Prostate gland (tissue), 2 donors: ENCODE data around the gene ILKAP. TPM values are rescaled to one million over a fixed set of nuclear protein-coding genes. Genes with fewer than 3 reads are reported as not detected.

Experiments used
- DNase-seq: peaks from one replicate; pipeline ENCODE4 v3.0.0-alpha.2; 2019; ENCODE audit warnings: low spot score
- H3K27ac ChIP-seq, 2 donors: fragments of 200-600 bp; sonication (generic); 2 replicates each; pipeline ENCODE4 v1.5.1; 2017 to 2019
- H3K27me3 ChIP-seq: fragments of 200-600 bp; sonication (generic); replicated peaks from 2 replicates; pipeline ENCODE4 v1.5.1; 2019; ENCODE audit not compliant: insufficient read depth
- H3K36me3 ChIP-seq, 2 donors: fragments of 200-600 bp; sonication (generic); 1 replicate in 1 of 2; 2 replicates in 1 of 2; pipeline versions ENCODE4 v1.5.1 to v1.8.1; 2017 to 2019
- H3K4me1 ChIP-seq: fragments of 200-600 bp; sonication (generic); replicated peaks from 2 replicates; pipeline ENCODE4 v1.5.1; 2019
- H3K4me3 ChIP-seq, 2 donors: fragments of 200-600 bp; sonication (generic); 2 replicates each; pipeline ENCODE4 v1.5.1; 2017 to 2019
- H3K9me3 ChIP-seq: fragments of 200-600 bp; sonication (generic); 2 replicates; pipeline ENCODE4 v1.5.1; 2017
- POLR2A ChIP-seq: fragments of 450-650 bp; IDR thresholded peaks from one replicate; pipeline ENCODE4 v1.6.1; 2016; ENCODE audit warnings: antibody characterized with exemption, mild to moderate bottlenecking
- POLR2AphosphoS5 ChIP-seq: sonication (generic); formaldehyde crosslinking; IDR thresholded peaks from one replicate; pipeline ENCODE4 v1.6.1; 2017; ENCODE audit warnings: antibody characterized with exemption
- WGBS: methylation state at CpG from one replicate; pipeline ENCODE4 v1.1.5; 2018; 5-methylcytosine and 5-hydroxymethylcytosine counted together
- intact Hi-C: fragments of 100-400 bp; cut with DNase I; formaldehyde crosslinking; loops from one replicate; pipeline ENCODE4 v1.14.2; 2022
- total RNA-seq, 2 donors: library from RNA; depleted of rRNA; stranded (reverse); fragments of >200 nt; gene quantifications; one replicate each; pipeline ENCODE4 v1.1.0, GENCODE V29; 2016
- TF ChIP-seq, protein P1 (sequence below), 4 experiments: fragments of 200-600 bp in 2 of 4; fragments of 450-650 bp in 2 of 4; sonication (generic) in 2 of 4; IDR thresholded peaks; 1 replicate in 3 of 4; 2 replicates in 1 of 4; pipeline ENCODE4 v1.5.1; 2016 to 2019; ENCODE audit warnings: antibody characterized with exemption in 4 of 4, mild to moderate bottlenecking in 2 of 4, moderate library complexity in 2 of 4

The ILKAP gene
- total RNA-seq, 2 donors from 2014 or later, result 33.6 to 41.8 TPM

DNA sequence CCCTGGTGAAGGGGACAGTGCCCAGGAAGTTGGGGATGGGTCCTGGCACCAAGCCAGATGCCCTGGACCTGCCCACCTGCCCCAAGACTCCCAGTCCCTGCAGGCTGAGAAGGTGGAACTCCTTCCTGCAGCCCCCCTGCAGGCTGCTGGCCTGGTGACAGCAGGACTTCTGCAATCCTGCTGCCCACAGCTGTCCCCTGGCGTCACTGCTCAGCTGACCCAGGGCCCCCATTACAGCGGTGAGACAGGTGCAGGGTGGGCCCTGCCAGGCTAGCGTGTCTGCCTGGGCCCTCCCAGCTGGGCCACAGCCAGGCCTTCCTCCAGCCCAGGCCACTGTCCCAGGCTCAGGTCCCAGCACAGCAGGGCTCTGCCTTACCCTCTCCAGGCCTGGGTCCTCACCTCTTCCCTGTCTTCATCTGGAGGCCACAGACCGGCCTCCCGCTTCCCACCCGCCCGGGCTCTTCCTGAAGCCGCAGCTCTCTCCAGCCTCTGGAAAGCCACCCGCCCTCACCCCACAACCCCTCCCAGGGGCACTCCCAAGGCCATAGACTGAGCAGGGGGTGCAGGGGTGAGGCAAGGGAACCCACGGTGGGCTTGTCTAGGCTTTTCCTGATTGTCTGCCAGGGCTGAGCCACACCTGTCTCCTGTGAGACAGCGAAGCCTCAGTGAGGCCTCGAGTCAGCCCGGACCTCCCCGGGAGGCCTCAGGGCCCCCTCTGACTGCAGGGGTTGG, 53.5 kb downstream of the ILKAP start:
- no peaks in the 10 kb centered on the region for H3K9me3 ChIP-seq
- WGBS, result 80% methylated on average over 14 of the region's 14 CpGs
- no peaks in the 10 kb centered on the region for H3K4me1 ChIP-seq
- H3K4me3 ChIP-seq, result no peak overlapping the region
- intact Hi-C loops, result no loop called here
- no peak for DNase-seq
- no peaks in the 10 kb centered on the region for H3K27me3 ChIP-seq
- no peak overlapping the region for H3K27ac ChIP-seq
- TF ChIP-seq, protein P1, sequence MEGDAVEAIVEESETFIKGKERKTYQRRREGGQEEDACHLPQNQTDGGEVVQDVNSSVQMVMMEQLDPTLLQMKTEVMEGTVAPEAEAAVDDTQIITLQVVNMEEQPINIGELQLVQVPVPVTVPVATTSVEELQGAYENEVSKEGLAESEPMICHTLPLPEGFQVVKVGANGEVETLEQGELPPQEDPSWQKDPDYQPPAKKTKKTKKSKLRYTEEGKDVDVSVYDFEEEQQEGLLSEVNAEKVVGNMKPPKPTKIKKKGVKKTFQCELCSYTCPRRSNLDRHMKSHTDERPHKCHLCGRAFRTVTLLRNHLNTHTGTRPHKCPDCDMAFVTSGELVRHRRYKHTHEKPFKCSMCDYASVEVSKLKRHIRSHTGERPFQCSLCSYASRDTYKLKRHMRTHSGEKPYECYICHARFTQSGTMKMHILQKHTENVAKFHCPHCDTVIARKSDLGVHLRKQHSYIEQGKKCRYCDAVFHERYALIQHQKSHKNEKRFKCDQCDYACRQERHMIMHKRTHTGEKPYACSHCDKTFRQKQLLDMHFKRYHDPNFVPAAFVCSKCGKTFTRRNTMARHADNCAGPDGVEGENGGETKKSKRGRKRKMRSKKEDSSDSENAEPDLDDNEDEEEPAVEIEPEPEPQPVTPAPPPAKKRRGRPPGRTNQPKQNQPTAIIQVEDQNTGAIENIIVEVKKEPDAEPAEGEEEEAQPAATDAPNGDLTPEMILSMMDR (IDR thresholded peaks at IDR 0.05), result no peak
- TF ChIP-seq POLR2AphosphoS5 (no peak), POLR2A (no peak)
- H3K36me3 ChIP-seq, result no peaks in the 10 kb centered on the region

DNA sequence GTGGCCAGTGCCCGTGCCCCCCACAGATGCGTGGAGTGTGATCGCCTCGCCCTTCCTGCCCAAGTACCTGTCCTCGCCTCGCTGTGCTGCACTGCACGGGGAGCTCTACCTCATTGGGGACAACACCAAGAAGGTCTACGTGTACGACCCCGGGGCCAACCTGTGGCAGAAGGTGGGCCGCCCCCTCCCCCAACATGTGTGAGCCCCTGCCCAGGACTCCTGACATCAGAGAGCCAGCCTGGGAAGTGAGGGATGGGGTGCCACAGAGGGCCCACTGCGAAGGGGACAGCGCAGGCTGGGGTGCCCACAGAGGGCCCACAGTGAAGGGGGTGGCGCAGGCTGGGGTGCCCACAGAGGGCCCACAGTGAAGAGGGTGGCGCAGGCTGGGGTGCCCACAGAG, 54.5 kb downstream of the ILKAP start:
- 91% methylated on average over 12 of the region's 15 CpGs for WGBS
- intact Hi-C loops, result no loop called here

DNA sequence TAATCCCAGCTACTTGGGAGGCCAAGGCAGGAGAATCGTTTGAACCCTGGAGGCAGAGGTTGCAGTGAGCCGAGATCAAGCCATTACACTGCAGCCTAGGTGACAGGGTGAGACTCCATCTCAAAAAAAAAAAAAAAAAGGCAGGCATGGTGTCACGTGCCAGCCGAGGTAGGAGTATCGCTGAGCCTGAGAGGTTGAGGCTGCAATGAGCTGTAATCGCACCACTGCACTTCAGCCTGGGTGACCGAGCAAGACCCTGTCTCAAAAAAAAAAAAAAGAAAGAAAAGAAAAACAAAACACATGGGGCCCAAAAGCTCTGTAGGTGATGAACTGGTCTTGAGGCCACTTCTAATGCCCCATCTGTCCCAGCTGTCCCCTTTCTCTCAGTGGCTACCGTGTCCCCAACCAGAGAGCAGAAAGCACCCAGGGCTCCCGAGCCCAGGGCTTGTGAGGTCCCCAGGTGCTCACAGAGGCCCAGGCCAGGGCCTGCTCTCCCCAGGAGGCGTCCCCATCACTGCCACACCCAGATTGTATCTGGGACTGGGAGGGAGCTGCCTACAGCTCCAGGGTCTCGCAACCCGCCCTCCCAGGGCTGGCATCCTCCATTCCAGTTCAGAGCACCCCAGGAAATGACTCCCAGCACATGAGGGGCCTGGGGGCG, 56.5 kb downstream of the ILKAP start:
- no peak for DNase-seq
- Histone ChIP-seq H3K9me3 (no peaks in the 10 kb centered on the region), H3K27ac (no peak overlapping the region), H3K36me3 (no peaks in the 10 kb centered on the region), H3K4me3 (no peak overlapping the region), H3K4me1 (no peaks in the 10 kb centered on the region), H3K27me3 (no peaks in the 10 kb centered on the region)
- no peak for TF ChIP-seq POLR2AphosphoS5
- TF ChIP-seq, protein P1 (IDR thresholded peaks at IDR 0.05), result no peak
- intact Hi-C loops, result no loop called here
- WGBS, result 88% methylated on average over 13 of the region's 13 CpGs

More for the DNA sequence above, 54.5 kb downstream of the ILKAP start:
- no peak overlapping the region for H3K27ac ChIP-seq
- DNase-seq, result no peak
- H3K4me1 ChIP-seq, result no peaks in the 10 kb centered on the region
- no peaks in the 10 kb centered on the region for H3K27me3 ChIP-seq
- no peaks in the 10 kb centered on the region for H3K9me3 ChIP-seq
- no peak for TF ChIP-seq POLR2A
- no peak for TF ChIP-seq POLR2AphosphoS5
- TF ChIP-seq, protein P1 (IDR thresholded peaks at IDR 0.05), result no peak
- H3K4me3 ChIP-seq, result no peak overlapping the region
- H3K36me3 ChIP-seq, result no peaks in the 10 kb centered on the region

DNA sequence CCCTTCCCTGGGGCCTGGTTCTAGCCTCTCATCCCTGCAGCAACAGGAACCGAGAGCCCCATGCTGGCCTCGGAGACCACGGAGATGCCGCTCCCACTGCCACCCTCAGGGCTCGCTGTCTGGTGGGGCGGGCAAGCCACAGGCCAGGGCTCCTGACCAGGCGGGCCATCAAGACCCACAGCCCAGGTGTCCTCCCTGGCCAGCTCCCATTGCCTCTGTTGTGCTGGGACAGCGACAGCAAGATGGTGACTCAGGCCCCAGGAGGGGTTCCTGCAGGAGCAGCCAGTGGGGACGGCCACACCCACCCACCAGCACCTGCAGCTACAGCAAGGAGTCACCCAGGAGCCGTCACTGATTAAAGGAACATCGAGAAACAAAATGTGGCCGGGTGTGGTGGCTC, 57.6 kb downstream of the ILKAP start:
- Histone ChIP-seq H3K36me3 (no peaks in the 10 kb centered on the region), H3K27ac (no peak overlapping the region), H3K27me3 (no peaks in the 10 kb centered on the region), H3K4me1 (no peaks in the 10 kb centered on the region), H3K9me3 (no peaks in the 10 kb centered on the region), H3K4me3 (no peak overlapping the region)
- no peak for TF ChIP-seq POLR2A
- TF ChIP-seq, protein P1 (IDR thresholded peaks at IDR 0.05), result no peak
- DNase-seq, result no peak
- intact Hi-C loops, result no loop called here
- 82% methylated on average over 11 of the region's 12 CpGs for WGBS

DNA sequence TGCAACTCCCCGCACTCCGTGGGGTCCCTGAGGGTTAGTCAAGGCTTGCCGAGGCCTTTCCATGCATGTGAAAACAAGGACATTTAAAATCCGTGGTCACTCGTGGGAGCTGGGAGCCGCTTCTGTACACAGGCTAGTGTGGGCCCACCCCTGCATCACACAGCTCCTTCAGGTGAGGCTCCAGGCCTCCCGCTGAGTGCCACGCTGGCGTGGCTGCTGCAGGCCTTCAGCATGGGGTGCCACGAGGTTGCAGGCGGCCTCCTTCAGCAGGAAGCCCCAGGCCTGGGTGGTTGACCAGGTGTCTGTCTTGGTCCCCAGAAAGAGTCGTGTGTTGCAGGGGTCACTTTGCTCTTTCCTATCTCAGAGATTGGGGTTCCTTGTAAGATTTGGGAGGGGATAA, 58.4 kb downstream of the ILKAP start:
- H3K27me3 ChIP-seq, result no peaks in the 10 kb centered on the region
- no peaks in the 10 kb centered on the region for H3K9me3 ChIP-seq
- H3K36me3 ChIP-seq, result no peaks in the 10 kb centered on the region
- no peak overlapping the region for H3K4me3 ChIP-seq
- TF ChIP-seq, protein P1 (IDR thresholded peaks at IDR 0.05), result no peak
- no peak for TF ChIP-seq POLR2A
- TF ChIP-seq POLR2AphosphoS5, result no peak
- no peak for DNase-seq
- H3K27ac ChIP-seq, result no peak overlapping the region
- no peaks in the 10 kb centered on the region for H3K4me1 ChIP-seq
- intact Hi-C loops, result no loop called here
- WGBS, result 83% methylated on average over 10 of the region's 12 CpGs
